Measurements from ENCODE around the gene DNAH10. TPM values are rescaled to one million over a fixed set of nuclear protein-coding genes. Genes with fewer than 3 reads are reported as not detected.
A peak's percentile ranks its signal among the peaks of the same experiment; 100 is the strongest.

Gene DNAH10
- total RNA-seq, 1 donor from 2014 or later: not detected

DNA sequence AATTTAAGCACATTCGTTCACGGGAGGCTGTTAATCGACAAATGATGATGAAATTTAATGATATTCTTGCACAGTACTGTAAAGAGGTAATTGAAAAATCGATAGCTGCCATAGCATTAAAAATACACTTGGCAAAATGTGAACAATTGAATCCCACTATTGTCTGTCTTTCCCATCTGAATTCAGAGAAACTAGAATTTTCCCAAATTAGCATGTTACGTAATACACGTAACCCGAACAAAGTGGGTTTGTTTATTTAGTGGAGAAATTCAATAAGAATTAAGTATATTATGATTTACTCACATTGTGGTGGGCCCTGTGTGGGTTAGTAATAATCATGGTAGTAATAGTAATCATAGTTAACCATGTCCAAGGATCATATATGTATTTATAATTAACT is 31.9 kb downstream of the DNAH10 start:
- DNase-seq (ENCODE audit: low read depth in 2 of 2): no peak

DNA sequence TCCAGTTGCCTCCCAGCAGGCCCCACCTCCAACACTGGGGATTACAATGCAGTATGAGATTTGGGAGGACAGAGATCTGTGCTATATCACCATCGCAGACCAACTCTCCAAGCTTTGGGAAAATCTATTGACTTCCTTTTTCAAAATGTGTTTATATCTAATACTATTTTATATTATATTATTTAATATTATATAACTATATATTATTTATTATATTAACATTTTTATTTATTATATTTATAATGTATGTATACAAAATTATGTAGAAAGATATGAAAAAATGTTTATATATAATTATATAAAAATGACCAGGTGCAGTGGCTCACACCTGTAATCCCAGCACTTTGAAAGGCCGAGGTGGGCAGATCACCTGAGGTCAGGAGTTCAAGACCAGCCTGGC is 36.4 kb downstream of the DNAH10 start:
- no peak for DNase-seq (ENCODE audit: low read depth in 2 of 2)

GRCh38 chr12:123799227-123799626 is 37.1 kb downstream of the DNAH10 start:
- no peak for DNase-seq (ENCODE audit: low read depth in 2 of 2)

- DNase-seq (ENCODE audit: low read depth in 2 of 2): no peak
These were observed 39.6 kb downstream of the DNAH10 start for GRCh38 chr12:123801573-123802178.

- DNase-seq (ENCODE audit: low read depth in 2 of 2): no peak
These were observed 43.1 kb downstream of the DNAH10 start for GRCh38 chr12:123805173-123805572.

- no peak for DNase-seq (ENCODE audit: low read depth in 2 of 2)
These were observed 44.9 kb downstream of the DNAH10 start for GRCh38 chr12:123807002-123807401.

DNA sequence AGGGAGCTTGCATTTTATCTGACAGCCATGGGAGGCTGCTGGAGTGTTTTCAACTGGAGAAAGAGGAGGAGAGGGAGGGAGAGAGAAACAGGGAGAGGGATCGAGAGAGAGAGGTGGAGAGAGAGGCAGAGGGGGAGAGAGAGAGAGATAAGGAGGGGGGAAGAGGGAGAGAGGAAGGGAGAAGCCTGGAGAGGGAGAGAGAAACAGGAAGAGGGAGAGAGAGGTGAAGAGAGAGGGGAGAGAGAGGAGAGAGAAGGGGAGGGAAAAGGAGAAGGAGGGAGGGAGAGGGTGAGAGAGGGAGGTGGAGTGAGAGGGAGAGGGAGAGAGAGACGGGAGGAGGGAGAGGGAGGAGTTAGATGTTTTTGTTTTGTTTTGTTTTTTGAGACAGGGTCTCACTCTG is 45.6 kb downstream of the DNAH10 start:
- no peak for DNase-seq (ENCODE audit: low read depth in 2 of 2)

GRCh38 chr12:123808167-123808566 is 46.1 kb downstream of the DNAH10 start:
- DNase-seq (ENCODE audit: low read depth in 2 of 2): peak; percentile 17 to 27

DNA sequence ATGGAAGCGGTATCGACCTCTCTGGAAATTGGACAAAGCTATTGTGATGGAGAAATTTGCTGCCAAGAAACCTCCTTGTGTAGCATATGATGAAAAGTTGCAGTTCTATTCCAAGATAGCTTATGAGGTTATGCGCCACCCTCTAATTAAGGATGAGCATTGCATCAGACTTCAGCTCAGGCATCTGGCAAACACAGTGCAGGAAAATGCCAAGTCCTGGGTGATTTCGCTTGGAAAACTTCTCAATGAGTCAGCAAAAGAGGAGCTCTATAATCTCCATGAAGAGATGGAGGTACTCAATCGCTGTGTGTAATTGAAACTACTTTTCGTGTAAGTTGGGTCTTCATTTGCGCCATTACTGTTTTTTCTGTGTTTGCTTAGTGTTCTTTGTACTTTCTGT is 51.2 kb downstream of the DNAH10 start:
- DNase-seq (ENCODE audit: low read depth in 2 of 2): no peak

DNA sequence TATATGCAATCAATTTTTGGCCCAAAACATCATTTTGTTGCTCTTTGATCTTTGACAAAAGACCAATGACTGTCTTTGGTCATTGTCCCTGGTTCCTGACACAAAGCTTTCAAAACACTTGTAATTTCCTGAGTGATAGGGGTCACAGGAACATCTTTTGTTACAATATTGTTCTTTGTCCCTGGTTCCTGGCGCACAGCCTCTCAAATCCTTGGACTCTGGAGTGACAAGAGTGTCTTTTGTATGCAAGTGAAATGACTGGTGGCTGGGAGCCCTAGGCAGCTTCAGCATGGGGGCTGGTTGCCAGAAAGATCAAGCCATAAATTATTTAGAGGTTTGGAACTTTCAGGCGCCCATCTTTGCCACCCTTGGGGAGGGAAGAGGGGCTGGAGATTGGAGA is 53.9 kb downstream of the DNAH10 start:
- DNase-seq (ENCODE audit: low read depth in 2 of 2): peak in 1 of 2 donors; percentile 54

DNA sequence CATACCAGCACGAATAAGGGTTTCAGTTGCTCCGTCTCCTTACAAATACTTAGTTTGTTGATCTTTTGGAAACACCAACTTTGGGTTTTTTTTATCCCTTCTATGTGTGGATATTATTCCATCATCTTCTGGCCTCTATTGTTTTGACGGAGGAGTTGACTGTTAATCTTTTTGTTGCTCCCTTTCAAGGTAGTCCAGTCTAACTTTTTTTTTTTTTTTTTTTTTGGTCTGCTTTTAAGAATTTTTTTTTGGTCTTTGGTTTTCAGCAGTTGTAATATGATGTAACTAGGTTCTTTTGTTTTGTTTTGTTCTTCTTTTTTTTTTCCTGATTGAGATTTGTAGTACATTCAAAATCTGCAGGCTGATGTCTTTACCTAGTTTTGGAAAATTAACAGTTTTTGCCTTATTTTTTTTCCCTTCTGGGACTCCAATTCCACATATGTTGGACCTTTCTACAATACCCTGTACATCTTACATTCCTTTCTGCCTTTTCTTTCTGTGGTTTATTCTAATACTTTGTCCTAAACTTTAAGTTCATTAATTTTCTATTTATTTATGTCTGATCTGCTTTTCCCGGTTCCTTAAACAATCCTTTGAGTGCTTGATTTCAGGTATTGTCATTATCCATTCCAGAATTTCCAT is 54.9 kb downstream of the DNAH10 start:
- DNase-seq (ENCODE audit: low read depth in 2 of 2): no peak

- no peak for DNase-seq (ENCODE audit: low read depth in 2 of 2)
These were observed 60.7 kb downstream of the DNAH10 start for GRCh38 chr12:123822804-123823203.

DNA sequence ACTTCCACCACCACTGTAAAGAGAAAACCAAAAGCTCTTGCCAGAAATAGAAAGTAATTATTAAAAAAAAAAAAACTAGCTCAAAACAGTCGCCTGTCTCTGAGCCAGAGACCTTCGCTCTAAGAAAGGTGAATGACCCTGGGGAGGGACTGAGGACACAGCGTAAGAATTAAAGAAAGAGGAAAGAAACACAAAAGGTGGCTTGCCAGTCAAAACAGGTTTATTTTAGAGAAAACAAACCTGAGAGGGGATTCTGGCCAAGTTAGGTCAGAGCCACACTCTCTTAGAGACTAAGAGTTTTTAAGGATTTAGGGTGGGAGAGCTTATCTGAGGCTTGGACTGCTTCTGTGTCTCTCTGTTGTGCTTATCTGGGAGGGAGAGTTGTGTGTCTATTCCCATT is 66.0 kb downstream of the DNAH10 start:
- no peak for DNase-seq (ENCODE audit: low read depth in 2 of 2)

DNA sequence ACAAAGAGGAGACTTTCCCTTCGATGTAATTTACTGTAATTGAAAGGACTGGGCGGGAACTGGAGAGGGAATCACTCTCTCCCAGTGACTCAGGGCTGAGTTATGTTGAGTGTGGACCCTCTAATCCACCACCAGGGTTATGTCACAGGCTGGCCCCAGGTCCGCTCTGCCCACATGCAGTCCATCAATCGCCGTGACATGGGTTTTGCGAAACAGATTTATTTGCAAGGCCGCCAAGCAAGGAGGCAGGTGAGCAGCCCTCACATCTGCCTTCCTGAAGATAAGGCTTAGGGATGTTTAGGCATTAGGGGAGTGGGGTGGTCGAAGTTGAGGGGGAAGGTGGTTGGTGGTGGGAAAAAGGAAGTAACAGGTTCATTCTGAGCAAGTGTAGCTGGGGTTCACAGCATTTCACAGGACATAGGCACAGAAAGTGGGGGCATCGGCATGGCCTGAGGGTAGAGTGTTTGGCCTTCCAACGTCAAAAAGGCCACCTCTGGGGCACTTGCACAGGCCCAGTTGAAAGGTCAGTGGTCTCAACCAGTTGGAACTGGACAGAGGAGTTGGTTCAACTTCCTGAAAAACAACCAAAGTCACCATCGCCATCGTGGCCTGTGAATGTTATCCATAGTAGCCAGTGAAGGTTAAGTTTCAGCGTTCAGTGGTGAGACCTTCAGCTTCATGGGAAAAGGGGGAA is 66.9 kb downstream of the DNAH10 start:
- DNase-seq (ENCODE audit: low read depth in 2 of 2): no peak

GRCh38 chr12:123829561-123829960 is 67.5 kb downstream of the DNAH10 start:
- no peak for DNase-seq (ENCODE audit: low read depth in 2 of 2)

GRCh38 chr12:123830675-123831074 is 68.6 kb downstream of the DNAH10 start:
- no peak for DNase-seq (ENCODE audit: low read depth in 2 of 2)

DNA sequence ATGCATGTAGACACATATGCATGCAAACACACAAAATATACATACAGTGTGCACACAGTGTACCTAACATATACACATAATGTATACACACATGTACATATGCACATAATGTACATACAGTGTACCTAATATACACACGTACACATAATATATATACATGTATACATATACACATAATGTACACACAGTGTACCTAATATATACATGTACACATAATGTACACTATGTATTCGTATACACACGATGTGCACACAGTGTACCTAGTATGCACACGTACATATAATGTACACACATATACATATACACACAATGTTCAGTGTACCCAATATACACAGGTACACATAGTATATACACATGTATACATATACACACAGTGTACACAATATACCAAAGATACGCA is 70.0 kb downstream of the DNAH10 start:
- no peak for DNase-seq (ENCODE audit: low read depth in 2 of 2)

DNA sequence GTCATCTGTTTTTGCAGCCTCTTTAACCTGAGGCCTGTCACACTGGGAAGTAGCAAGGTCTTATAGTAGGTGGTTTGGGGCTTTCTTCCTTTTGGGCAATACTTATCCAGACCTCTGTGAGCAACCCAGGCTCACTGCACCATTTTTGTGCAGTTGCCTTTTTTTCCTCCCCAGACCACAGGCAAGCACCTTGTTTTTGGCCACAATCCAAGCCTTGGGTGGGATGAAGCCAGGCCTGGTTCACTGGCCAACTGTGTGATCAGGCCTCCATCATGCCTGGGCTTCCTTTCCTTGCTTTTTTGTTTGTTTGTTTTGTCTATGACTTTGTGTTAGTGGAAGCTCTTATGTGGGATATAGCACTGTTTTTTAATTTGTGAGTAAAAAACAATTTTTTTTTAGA is 71.7 kb downstream of the DNAH10 start:
- DNase-seq (ENCODE audit: low read depth in 2 of 2): no peak

DNA sequence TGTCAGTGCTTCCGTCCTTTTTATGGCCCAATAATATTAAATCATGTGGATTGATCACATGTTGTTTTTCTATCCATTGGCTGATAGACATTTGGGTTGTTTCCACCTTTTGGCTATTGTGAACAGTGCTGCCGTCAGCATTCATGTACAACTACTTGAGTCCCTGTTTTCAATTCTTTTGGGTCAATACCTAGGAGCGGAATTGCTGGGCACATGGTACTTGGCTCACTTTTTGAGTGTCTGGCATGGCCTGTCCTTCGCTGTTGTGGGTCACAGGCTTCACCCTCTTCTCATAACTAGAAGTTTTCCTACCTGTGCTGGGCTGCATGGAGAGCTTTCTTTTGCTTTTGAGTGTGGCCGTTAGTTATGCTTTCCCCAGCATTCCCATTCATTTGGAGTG is 72.7 kb downstream of the DNAH10 start:
- no peak for DNase-seq (ENCODE audit: low read depth in 2 of 2)

DNA sequence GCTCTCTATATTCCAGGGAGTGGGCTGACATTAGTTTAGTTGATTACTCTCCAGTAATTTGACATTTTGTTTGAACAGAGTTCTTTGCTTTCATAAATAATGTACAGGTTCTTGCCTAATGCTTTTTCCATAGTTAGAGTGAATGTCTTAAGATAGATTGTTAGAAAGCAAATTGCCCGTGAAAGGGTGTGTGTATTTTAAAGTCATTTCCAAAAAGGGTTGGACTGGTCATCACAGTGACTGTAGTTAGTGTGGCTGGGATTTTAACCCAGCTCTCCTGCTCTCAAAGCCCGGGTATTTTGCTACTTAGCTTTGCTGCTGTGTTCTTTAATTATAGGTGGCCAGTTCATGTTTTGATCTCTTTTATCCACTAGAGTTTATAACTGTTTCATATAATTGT is 74.2 kb downstream of the DNAH10 start:
- no peak for DNase-seq (ENCODE audit: low read depth in 2 of 2)

- DNase-seq (ENCODE audit: low read depth in 2 of 2): no peak
These were observed 77.7 kb downstream of the DNAH10 start for GRCh38 chr12:123839826-123840225.

- DNase-seq (ENCODE audit: low read depth in 2 of 2): no peak
These were observed 78.8 kb downstream of the DNAH10 start for GRCh38 chr12:123840765-123841425.
